ENCODE measurements around the gene VPS11. TPM values are rescaled to one million over a fixed set of nuclear protein-coding genes. Genes with fewer than 3 reads are reported as not detected.
A peak's percentile ranks its signal among the peaks of the same experiment; 100 is the strongest.

The VPS11 gene
- polyA plus RNA-seq, 3 donors = 28.6 to 56.6 (median 43.3) TPM

DNA sequence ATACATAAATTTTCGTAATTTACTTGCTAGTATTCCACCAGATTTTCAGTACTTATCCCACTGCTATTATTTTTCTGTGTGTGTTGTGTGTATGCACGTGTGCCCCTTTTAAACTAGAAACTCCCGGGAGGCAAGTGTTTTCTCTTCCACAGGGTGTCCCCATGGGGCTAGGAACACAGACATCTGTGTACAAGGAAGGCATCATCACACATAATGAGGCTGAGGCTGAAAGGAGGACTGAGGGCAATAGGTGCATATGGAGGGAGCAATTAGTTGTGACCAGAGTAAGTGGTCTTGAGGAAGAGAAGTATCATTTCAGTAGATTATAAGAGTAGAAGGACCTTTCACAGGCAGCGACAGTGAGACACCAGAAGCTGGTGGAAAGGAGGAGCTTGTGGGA lies 36.2 kb downstream of the VPS11 start:
- peaks cover 25% of the 10 kb centered on the region for H4K20me1 ChIP-seq (ENCODE audit: insufficient read depth, low read length)
- H3K4me3 ChIP-seq (replicated peaks in 1 of 3; ENCODE audit: low read depth in 2 of 3, low read length in 3 of 3) = no peak overlapping the region
- intact Hi-C loops (cut with micrococcal nuclease) = loop anchor here (5.0 kb wide), 2 partner anchors 36 to 86 kb away; partner anchors contain the start of genes VPS11 (in 2 of the 2), RPS25 (in 1 of the 2) and TRAPPC4 (in 1 of the 2)
- H3K9ac ChIP-seq (ENCODE audit: insufficient read depth, low read length, poor library complexity, severe bottlenecking) = no peak overlapping the region
- no peaks in the 10 kb centered on the region for H3K27me3 ChIP-seq (ENCODE audit: control insufficient read depth in 2 of 2, insufficient read depth in 2 of 2, low read length in 2 of 2)
- no peaks in the 10 kb centered on the region for H3K9me3 ChIP-seq (replicated peaks in 1 of 2; ENCODE audit: control insufficient read depth in 1 of 2, insufficient read depth in 1 of 2, low read length in 2 of 2)
- H2AFZ ChIP-seq (ENCODE audit: insufficient read depth, low read depth, low read length, poor library complexity, severe bottlenecking) = no peak overlapping the region
- H3K27ac ChIP-seq (ENCODE audit: low read depth in 1 of 2, low read length in 2 of 2) = no peak overlapping the region
- no peaks in the 10 kb centered on the region for H3K27me3 Mint-ChIP-seq (ENCODE audit: low read depth in 3 of 3)
- no peak for DNase-seq
- H3K9me3 Mint-ChIP-seq = peaks cover 0 to 2% (median 0%) of the 10 kb centered on the region in 7 donors
- WGBS (ENCODE audit: insufficient coverage) = 100% methylated on average over 1 of the region's 4 CpGs
- H3K4me1 ChIP-seq (ENCODE audit: control insufficient read depth in 1 of 2, insufficient read depth in 2 of 2, low read length in 2 of 2) = peaks cover 51 to 69% of the 10 kb centered on the region in 2 donors
- peak overlapping the region in 3 of 7 donors; percentile 24 to 54 (median 45) for H3K27ac Mint-ChIP-seq
- H3K4me3 Mint-ChIP-seq = no peak overlapping the region
- H3K36me3 ChIP-seq (replicated peaks in 1 of 2; ENCODE audit: control insufficient read depth in 1 of 2, insufficient read depth in 2 of 2, low read length in 2 of 2) = peaks cover 0 to 3% of the 10 kb centered on the region in 2 donors
- TF ChIP-seq, protein P1, sequence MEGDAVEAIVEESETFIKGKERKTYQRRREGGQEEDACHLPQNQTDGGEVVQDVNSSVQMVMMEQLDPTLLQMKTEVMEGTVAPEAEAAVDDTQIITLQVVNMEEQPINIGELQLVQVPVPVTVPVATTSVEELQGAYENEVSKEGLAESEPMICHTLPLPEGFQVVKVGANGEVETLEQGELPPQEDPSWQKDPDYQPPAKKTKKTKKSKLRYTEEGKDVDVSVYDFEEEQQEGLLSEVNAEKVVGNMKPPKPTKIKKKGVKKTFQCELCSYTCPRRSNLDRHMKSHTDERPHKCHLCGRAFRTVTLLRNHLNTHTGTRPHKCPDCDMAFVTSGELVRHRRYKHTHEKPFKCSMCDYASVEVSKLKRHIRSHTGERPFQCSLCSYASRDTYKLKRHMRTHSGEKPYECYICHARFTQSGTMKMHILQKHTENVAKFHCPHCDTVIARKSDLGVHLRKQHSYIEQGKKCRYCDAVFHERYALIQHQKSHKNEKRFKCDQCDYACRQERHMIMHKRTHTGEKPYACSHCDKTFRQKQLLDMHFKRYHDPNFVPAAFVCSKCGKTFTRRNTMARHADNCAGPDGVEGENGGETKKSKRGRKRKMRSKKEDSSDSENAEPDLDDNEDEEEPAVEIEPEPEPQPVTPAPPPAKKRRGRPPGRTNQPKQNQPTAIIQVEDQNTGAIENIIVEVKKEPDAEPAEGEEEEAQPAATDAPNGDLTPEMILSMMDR (IDR thresholded peaks at IDR 0.05) = no peak
- peaks cover 57% of the 10 kb centered on the region for H3K79me2 ChIP-seq (ENCODE audit: insufficient read depth, low read length)
- peaks cover 62% of the 10 kb centered on the region for H3K4me1 Mint-ChIP-seq
- peaks cover 3 to 5% of the 10 kb centered on the region in 2 donors for H3K36me3 Mint-ChIP-seq
- no peak overlapping the region for H3K4me2 ChIP-seq (replicated peaks; ENCODE audit: extremely low read depth, low read length, poor library complexity, severe bottlenecking)

DNA sequence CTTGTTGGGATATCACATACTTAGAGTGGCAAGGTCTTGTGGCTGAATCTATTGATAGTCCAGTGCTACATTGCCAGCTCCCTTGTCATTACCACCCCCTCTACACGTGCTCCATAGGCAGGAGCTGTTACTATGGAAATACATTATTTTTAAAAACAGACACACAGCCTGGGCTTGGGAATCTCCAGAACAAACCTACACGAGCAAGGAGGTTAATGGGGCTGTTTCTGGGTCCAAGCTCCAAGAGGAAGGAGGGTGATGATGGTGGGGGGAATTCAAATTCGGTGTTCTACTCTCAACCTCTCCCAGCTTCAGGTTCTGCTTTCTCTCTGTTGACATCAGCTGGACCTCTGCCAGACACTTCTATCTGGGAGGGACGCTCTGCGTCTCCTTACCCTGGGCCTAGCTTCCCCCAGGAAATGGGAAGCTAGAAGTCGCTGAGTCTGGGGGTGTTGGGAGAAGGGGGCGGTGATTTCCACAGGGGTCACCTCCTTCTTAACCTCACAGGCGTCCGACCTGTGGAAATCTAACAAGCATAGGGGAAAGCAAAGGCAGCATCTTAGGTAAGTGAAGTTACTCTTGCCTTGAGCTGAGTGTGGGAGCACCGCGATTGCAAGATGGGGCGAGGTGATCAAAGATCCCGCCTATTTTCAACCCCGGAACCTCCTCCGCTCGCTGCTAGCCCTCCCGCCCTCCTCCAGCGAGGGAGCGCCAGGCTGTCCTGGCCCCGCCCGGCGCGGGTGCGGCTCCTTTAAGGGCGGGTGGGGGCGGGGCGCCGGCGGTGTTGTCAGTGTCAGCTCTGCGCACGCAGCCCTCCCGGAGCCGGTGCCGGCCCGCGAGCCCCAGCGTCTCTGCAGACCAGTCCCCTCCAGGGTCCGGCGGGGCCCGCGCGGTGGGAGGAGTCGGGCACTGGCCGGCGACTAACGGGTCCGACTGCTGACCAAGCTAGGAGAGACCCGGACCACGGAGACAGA lies 39.2 kb downstream of the VPS11 start, which contains the start of gene C2CD2L:
Gene C2CD2L, plus strand, starts transcription at position 781 of the 974 bp plus-strand sequence. CDS start 398 bp downstream, outside the sequence.
- peaks cover 65% of the 10 kb centered on the region for H3K79me2 ChIP-seq (ENCODE audit: insufficient read depth, low read length)
- peak within 1 kb of the TSS; percentile 81 for H3K9ac ChIP-seq (ENCODE audit: insufficient read depth, low read length, poor library complexity, severe bottlenecking)
- H3K27me3 Mint-ChIP-seq (ENCODE audit: low read depth in 3 of 3) = no peaks in the 10 kb centered on the region
- H3K27me3 ChIP-seq (ENCODE audit: control insufficient read depth in 2 of 2, insufficient read depth in 2 of 2, low read length in 2 of 2) = no peaks in the 10 kb centered on the region
- H3K36me3 Mint-ChIP-seq = peaks cover 24 to 29% of the 10 kb centered on the region in 2 donors
- H3K4me2 ChIP-seq (replicated peaks; ENCODE audit: extremely low read depth, low read length, poor library complexity, severe bottlenecking) = peak within 1 kb of the TSS; percentile 90
- peak; percentile 92 to 95 (median 93) for DNase-seq
- H3K27ac ChIP-seq (ENCODE audit: low read depth in 1 of 2, low read length in 2 of 2) = peak within 1 kb of the TSS; percentile 86 to 93
- peak within 1 kb of the TSS; percentile 85 to 93 (median 92) for H3K4me3 ChIP-seq (replicated peaks in 1 of 3; ENCODE audit: low read depth in 2 of 3, low read length in 3 of 3)
- H3K27ac Mint-ChIP-seq = peak within 1 kb of the TSS; percentile 95 to 100 (median 99)
- TF ChIP-seq, protein P1 (IDR thresholded peaks at IDR 0.05) = no peak
- intact Hi-C loops (cut with micrococcal nuclease) = loop anchor here in 1 of 2 donors (2.0 to 5.0 kb wide), 2 partner anchors 14 to 180 kb away; partner anchors contain the start of genes BCL9L and HINFP
- WGBS (ENCODE audit: insufficient coverage) = 0% methylated on average over 34 of the region's 49 CpGs
- peaks cover 22 to 25% of the 10 kb centered on the region in 2 donors for H3K36me3 ChIP-seq (replicated peaks in 1 of 2; ENCODE audit: control insufficient read depth in 1 of 2, insufficient read depth in 2 of 2, low read length in 2 of 2)
- H3K9me3 Mint-ChIP-seq = no peaks in the 10 kb centered on the region
- peaks cover 45% of the 10 kb centered on the region for H4K20me1 ChIP-seq (ENCODE audit: insufficient read depth, low read length)
- peak within 1 kb of the TSS; percentile 75 for H2AFZ ChIP-seq (ENCODE audit: insufficient read depth, low read depth, low read length, poor library complexity, severe bottlenecking)
- H3K9me3 ChIP-seq (replicated peaks in 1 of 2; ENCODE audit: control insufficient read depth in 1 of 2, insufficient read depth in 1 of 2, low read length in 2 of 2) = no peaks in the 10 kb centered on the region
- H3K4me3 Mint-ChIP-seq = peak within 1 kb of the TSS; percentile 89 to 97
- H3K4me1 ChIP-seq (ENCODE audit: control insufficient read depth in 1 of 2, insufficient read depth in 2 of 2, low read length in 2 of 2) = peaks cover 47 to 70% of the 10 kb centered on the region in 2 donors
- peaks cover 65% of the 10 kb centered on the region for H3K4me1 Mint-ChIP-seq

Measured in CD14-positive monocyte (primary cell).